IMR-90 (cell line): ENCODE results near the gene GPR17. TPM values are rescaled to one million over a fixed set of nuclear protein-coding genes. Genes with fewer than 3 reads are reported as not detected.
A peak's percentile ranks its signal among the peaks of the same experiment; 100 is the strongest.

Experiments
- ATAC-seq: fragments of 200-7000 bp; cut with Tn5 transposase; 2 replicates; pipeline ENCODE4 v1.9.1; 2020; ENCODE audit warnings: low read depth, mild to moderate bottlenecking, moderate library complexity
- BruUV-seq: library from RNA; stranded (reverse); fragments of 400-500 nt; replicated peaks from 2 replicates; lab custom pipeline; 2021; lab: Mats Ljungman, UMichigan
- CTCF ChIA-PET: fragments of 300-600 bp; formaldehyde crosslinking; extraction: SDS; loops from one replicate; lab custom pipeline; 2021; ENCODE audit warnings: antibody characterized with exemption; lab: Yijun Ruan, JAX
- POLR2A ChIA-PET: fragments of 300-600 bp; sonication (Branson Sonifier 250); formaldehyde crosslinking; loops from one replicate; lab custom pipeline; 2022; ENCODE audit warnings: antibody characterized with exemption; ENCODE audit not compliant: unreplicated experiment; lab: Charles Lee
- DNase-seq: peaks from one replicate; pipeline ENCODE4 v3.0.0; 2013
- H2AFZ ChIP-seq: replicated peaks from 2 replicates; pipeline ENCODE3; 2013; ENCODE audit warnings: low read length, mild to moderate bottlenecking; ENCODE audit not compliant: poor library complexity
- H2AK5ac ChIP-seq: 2 replicates; pipeline ENCODE4 v1.6.1; 2013; ENCODE audit warnings: low read depth, low read length, inconsistent platforms
- H2AK9ac ChIP-seq: replicated peaks from 2 replicates; pipeline ENCODE3; 2013; ENCODE audit warnings: mild to moderate bottlenecking, low read depth, low read length, moderate library complexity; ENCODE audit not compliant: poor library complexity
- H2BK120ac ChIP-seq: 2 replicates; pipeline ENCODE4 v1.6.1; 2013; ENCODE audit warnings: low read depth, low read length, inconsistent platforms
- H2BK15ac ChIP-seq: 3 replicates; pipeline ENCODE4 v1.6.1; 2013; ENCODE audit warnings: low read depth, low read length, inconsistent platforms
- H2BK20ac ChIP-seq: 2 replicates; pipeline ENCODE4 v1.6.1; 2013; ENCODE audit warnings: low read depth, mild to moderate bottlenecking, inconsistent platforms, low read length, moderate library complexity
- H2BK5ac ChIP-seq: 2 replicates; pipeline ENCODE4 v1.6.1; 2013; ENCODE audit warnings: mild to moderate bottlenecking, low read depth, low read length, inconsistent platforms; ENCODE audit not compliant: poor library complexity, severe bottlenecking
- H3K14ac ChIP-seq: replicated peaks from 2 replicates; pipeline ENCODE4 v1.6.1; 2013; ENCODE audit warnings: low read depth, low read length, inconsistent platforms
- H3K18ac ChIP-seq: 2 replicates; pipeline ENCODE4 v1.6.1; 2013; ENCODE audit warnings: low read depth, low read length, control low read depth
- H3K23ac ChIP-seq: 2 replicates; pipeline ENCODE4 v1.6.1; 2013; ENCODE audit warnings: low read depth, low read length, inconsistent platforms
- H3K27ac ChIP-seq: 2 replicates; pipeline ENCODE4 v1.5.1; 2013; ENCODE audit warnings: mild to moderate bottlenecking, control low read depth, low read length; ENCODE audit not compliant: insufficient read depth
- H3K27me3 ChIP-seq: 2 replicates; pipeline ENCODE4 v1.6.1; 2013; ENCODE audit warnings: low read length; ENCODE audit not compliant: control insufficient read depth, insufficient read depth
- H3K36me3 ChIP-seq: 2 replicates; pipeline ENCODE4 v1.6.1; 2013; ENCODE audit warnings: low read length, mixed read lengths; ENCODE audit not compliant: control insufficient read depth, insufficient read depth
- H3K4ac ChIP-seq: 2 replicates; pipeline ENCODE4 v1.6.1; 2013; ENCODE audit warnings: low read depth, low read length, inconsistent platforms
- H3K4me1 ChIP-seq: 2 replicates; pipeline ENCODE4 v1.6.1; 2013; ENCODE audit warnings: low read length, mixed read lengths; ENCODE audit not compliant: control insufficient read depth, insufficient read depth
- H3K4me2 ChIP-seq: 2 replicates; pipeline ENCODE4 v1.6.1; 2013; ENCODE audit warnings: low read depth, mild to moderate bottlenecking, control low read depth, low read length, moderate library complexity
- H3K4me3 ChIP-seq: 2 replicates; pipeline ENCODE4 v1.5.1; 2013; ENCODE audit warnings: low read depth, mild to moderate bottlenecking, control low read depth, low read length, moderate library complexity; ENCODE audit not compliant: insufficient read depth
- H3K56ac ChIP-seq: 2 replicates; pipeline ENCODE4 v1.6.1; 2013; ENCODE audit warnings: low read length, inconsistent platforms; ENCODE audit not compliant: insufficient read depth; ENCODE audit errors: extremely low read depth
- H3K79me1 ChIP-seq, 2 experiments: 2 replicates each; pipeline ENCODE4 v1.6.1; 2013; ENCODE audit warnings: low read length in 2 of 2, inconsistent platforms in 1 of 2, low read depth in 1 of 2
- H3K9ac ChIP-seq: 2 replicates; pipeline ENCODE4 v1.6.1; 2013; ENCODE audit warnings: low read depth, low read length, control low read depth
- H3K9me1 ChIP-seq: 2 replicates; pipeline ENCODE4 v1.6.1; 2013; ENCODE audit warnings: low read length, inconsistent platforms; ENCODE audit not compliant: insufficient read depth
- H3K9me3 ChIP-seq: 2 replicates; pipeline ENCODE4 v1.6.1; 2013; ENCODE audit warnings: low read length; ENCODE audit not compliant: control insufficient read depth, insufficient read depth
- H4K20me1 ChIP-seq: 2 replicates; pipeline ENCODE4 v1.6.1; 2013; ENCODE audit warnings: low read length, inconsistent platforms; ENCODE audit not compliant: insufficient read depth
- H4K5ac ChIP-seq: 2 replicates; pipeline ENCODE4 v1.6.1; 2013; ENCODE audit warnings: mild to moderate bottlenecking, low read depth, low read length, control low read depth
- H4K8ac ChIP-seq, 2 experiments: 2 replicates each; pipeline ENCODE4 v1.6.1; 2013; ENCODE audit warnings: low read depth in 2 of 2, low read length in 2 of 2, control low read depth in 1 of 2, inconsistent platforms in 1 of 2
- H4K91ac ChIP-seq: 2 replicates; pipeline ENCODE4 v1.6.1; 2013; ENCODE audit warnings: low read depth, low read length, inconsistent platforms; ENCODE audit not compliant: insufficient read depth
- BHLHE40 ChIP-seq: fragments of 150-350 bp; IDR thresholded peaks from 2 replicates; pipeline ENCODE4 v1.6.1; 2016; ENCODE audit warnings: mild to moderate bottlenecking, low read depth, low read length
- CHD1 ChIP-seq: IDR thresholded peaks from 2 replicates; pipeline ENCODE4 v1.6.1; 2012; ENCODE audit warnings: low read depth, low read length, improper control_type of control experiment
- FOS ChIP-seq: fragments of 150-350 bp; IDR thresholded peaks from 2 replicates; pipeline ENCODE4 v1.6.1; 2016; ENCODE audit warnings: low read depth, low read length
- MXI1 ChIP-seq: IDR thresholded peaks from 2 replicates; pipeline ENCODE4 v1.6.1; 2012; ENCODE audit warnings: low read depth, mild to moderate bottlenecking, low read length, moderate library complexity, borderline replicate concordance
- RAD21 ChIP-seq: IDR thresholded peaks from 2 replicates; pipeline ENCODE4 v1.6.1; 2012; ENCODE audit warnings: low read length, improper control_type of control experiment
- RCOR1 ChIP-seq: IDR thresholded peaks from 2 replicates; pipeline ENCODE4 v1.6.1; 2012; ENCODE audit warnings: mild to moderate bottlenecking, low read length, improper control_type of control experiment; ENCODE audit not compliant: insufficient replicate concordance
- RFX5 ChIP-seq: IDR thresholded peaks from 2 replicates; pipeline ENCODE4 v1.8.0; 2012; ENCODE audit warnings: low read depth, mild to moderate bottlenecking, low read length, moderate library complexity
- SMC3 ChIP-seq: fragments of 150-350 bp; IDR thresholded peaks from 2 replicates; pipeline ENCODE4 v1.6.1; 2016; ENCODE audit warnings: low read depth, mild to moderate bottlenecking, antibody characterized with exemption, low read length, moderate library complexity
- WGBS, 2 experiments: methylation state at CpG; one replicate each; pipeline versions ENCODE4 v1.1.5 to v1.1.7; 2013; ENCODE audit warnings: missing lambda C conversion rate in 2 of 2; ENCODE audit not compliant: insufficient read length in 1 of 2; ENCODE audit errors: extremely low coverage in 2 of 2; 5-methylcytosine and 5-hydroxymethylcytosine counted together
- dilution Hi-C: fragments of 300-500 bp; cut with HindIII; formaldehyde crosslinking; loops from one replicate; pipeline ENCODE4 v1.14.3; 2018; ENCODE audit warnings: low sequenced_read_pairs; ENCODE audit not compliant: unreplicated experiment
- in situ Hi-C: fragments of 300-500 bp; cut with MboI; formaldehyde crosslinking; loops from 3 replicates; pipeline ENCODE4 v1.14.3; 2019; ENCODE audit warnings: low sequenced_read_pairs, inconsistent platforms, mixed read lengths
- intact Hi-C: fragments of 100-400 bp; cut with micrococcal nuclease; formaldehyde crosslinking; loops from 2 replicates; pipeline ENCODE4 v1.10.0; 2022
- polyA plus RNA-seq, 3 experiments: library from polyadenylated mRNA; depleted of rRNA; stranded (reverse); fragments of >200 nt; gene quantifications; 2 replicates each; pipeline ENCODE4 v1.2.3, GENCODE V29; 2012; ENCODE audit warnings: low replicate concordance in 1 of 3
- total RNA-seq: library from RNA; depleted of rRNA; stranded (reverse); fragments of >200 nt; gene quantifications from 2 replicates; pipeline ENCODE4 v1.2.3, GENCODE V29; 2012
- TF ChIP-seq, protein P1 (sequence below): fragments of 150-350 bp; IDR thresholded peaks from 2 replicates; pipeline ENCODE4 v1.6.1; 2016; ENCODE audit warnings: low read depth, mild to moderate bottlenecking, low read length, moderate library complexity, borderline replicate concordance
- TF ChIP-seq, protein P2 (sequence below): fragments of 150-350 bp; IDR thresholded peaks from 2 replicates; pipeline ENCODE4 v1.6.1; 2017; ENCODE audit warnings: mild to moderate bottlenecking, antibody characterized with exemption, low read length, low read depth

The GPR17 gene
- total and polyA plus RNA-seq, 2 of the 4 experiments (the other 2 are of a cell fraction): not detected

GRCh38 chr2:127619877-127620705 lies 25.9 kb upstream of the GPR17 start:
- Histone ChIP-seq H3K79me1 (no peaks in the 10 kb centered on the region), H3K4ac (no peak overlapping the region), H2BK20ac (no peak overlapping the region), H2BK15ac (no peak overlapping the region), H3K27ac (no peak overlapping the region), H3K27me3 (no peaks in the 10 kb centered on the region; the same call in 1 of the 2 replicates), H4K20me1 (no peaks in the 10 kb centered on the region), H4K5ac (no peak overlapping the region), H3K4me2 (no peak overlapping the region), H3K9me3 (no peaks in the 10 kb centered on the region), H3K14ac (no peak overlapping the region), H2AK9ac (peak overlapping the region; percentile 72), H3K4me1 (peaks cover 5% of the 10 kb centered on the region), H3K18ac (no peak overlapping the region), H4K8ac (no peak overlapping the region), H4K91ac (no peak overlapping the region), H3K9ac (no peak overlapping the region), H2AK5ac (no peak overlapping the region), H2BK5ac (no peak overlapping the region), H3K9me1 (peaks cover 6% of the 10 kb centered on the region; the same call in 1 of the 2 replicates), H2AFZ (peak overlapping the region; percentile 62), H3K4me3 (no peak overlapping the region), H2BK120ac (no peak overlapping the region), H3K23ac (no peak overlapping the region), H3K56ac (no peak overlapping the region), H3K36me3 (no peaks in the 10 kb centered on the region)
- intact Hi-C loops: no loop called here
- TF ChIP-seq CHD1: no peak
- no peak for TF ChIP-seq FOS
- TF ChIP-seq, protein P1, sequence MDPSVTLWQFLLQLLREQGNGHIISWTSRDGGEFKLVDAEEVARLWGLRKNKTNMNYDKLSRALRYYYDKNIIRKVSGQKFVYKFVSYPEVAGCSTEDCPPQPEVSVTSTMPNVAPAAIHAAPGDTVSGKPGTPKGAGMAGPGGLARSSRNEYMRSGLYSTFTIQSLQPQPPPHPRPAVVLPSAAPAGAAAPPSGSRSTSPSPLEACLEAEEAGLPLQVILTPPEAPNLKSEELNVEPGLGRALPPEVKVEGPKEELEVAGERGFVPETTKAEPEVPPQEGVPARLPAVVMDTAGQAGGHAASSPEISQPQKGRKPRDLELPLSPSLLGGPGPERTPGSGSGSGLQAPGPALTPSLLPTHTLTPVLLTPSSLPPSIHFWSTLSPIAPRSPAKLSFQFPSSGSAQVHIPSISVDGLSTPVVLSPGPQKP: no peak
- TF ChIP-seq RFX5: no peak
- no peak for TF ChIP-seq RAD21
- no peak for TF ChIP-seq MXI1
- TF ChIP-seq, protein P2, sequence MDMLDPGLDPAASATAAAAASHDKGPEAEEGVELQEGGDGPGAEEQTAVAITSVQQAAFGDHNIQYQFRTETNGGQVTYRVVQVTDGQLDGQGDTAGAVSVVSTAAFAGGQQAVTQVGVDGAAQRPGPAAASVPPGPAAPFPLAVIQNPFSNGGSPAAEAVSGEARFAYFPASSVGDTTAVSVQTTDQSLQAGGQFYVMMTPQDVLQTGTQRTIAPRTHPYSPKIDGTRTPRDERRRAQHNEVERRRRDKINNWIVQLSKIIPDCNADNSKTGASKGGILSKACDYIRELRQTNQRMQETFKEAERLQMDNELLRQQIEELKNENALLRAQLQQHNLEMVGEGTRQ: no peak
- TF ChIP-seq BHLHE40: no peak
- TF ChIP-seq RCOR1: no peak
- no peak for TF ChIP-seq SMC3
- WGBS, 2 experiments: 64% methylated on average over 5 of the region's 16 CpGs; no CpG with 5 or more reads in 1 of the 2 experiments
- dilution Hi-C loops: no loop called here
- BruUV-seq: no TSS peak
- in situ Hi-C loops: no loop called here
- no peak for ATAC-seq
- DNase-seq: no peak
- ChIA-PET POLR2A (no interaction called here), CTCF (no interaction called here)
